ENCODE measurements around the gene POU3F4. TPM values are rescaled to one million over a fixed set of nuclear protein-coding genes. Genes with fewer than 3 reads are reported as not detected.

POU3F4 gene
- total RNA-seq: not detected

DNA sequence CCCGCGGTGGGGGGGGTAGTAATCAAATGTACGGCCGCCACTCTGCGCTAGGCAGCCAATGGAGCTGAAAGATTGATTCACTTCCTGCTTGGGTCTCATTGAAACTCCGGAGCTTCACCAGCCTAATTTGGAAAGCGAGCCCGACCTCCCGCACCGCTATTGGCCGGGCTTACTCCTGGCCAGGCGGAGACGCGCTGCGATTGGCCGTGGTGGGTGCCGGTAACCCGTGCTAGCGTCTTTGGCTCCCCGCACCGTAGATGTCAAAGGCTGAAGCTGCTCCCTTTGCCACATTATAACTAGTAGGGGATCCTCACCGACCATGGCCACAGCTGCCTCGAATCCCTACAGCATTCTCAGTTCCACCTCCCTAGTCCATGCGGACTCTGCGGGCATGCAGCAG, at the start of gene POU3F4:
Gene POU3F4 (plus strand): TSS at position 285 of the 400 bp plus-strand sequence. CDS start 35 bp downstream, at position 320.

Data from camera-type eye (tissue), 1 donor.